Progenitor cell of endocrine pancreas (in vitro differentiated cells): ENCODE results near the gene MTRF1L. TPM values are rescaled to one million over a fixed set of nuclear protein-coding genes. Genes with fewer than 3 reads are reported as not detected.

Experiments used
- DNase-seq: peaks from one replicate; pipeline ENCODE4 v3.0.0; 2021; ENCODE audit warnings: low spot score; ENCODE audit not compliant: unreplicated experiment
- H3K27ac Mint-ChIP-seq: 2 replicates; pipeline ENCODE4 v1.8.0; 2021; ENCODE audit warnings: mild to moderate bottlenecking, moderate library complexity, mixed read lengths
- H3K27me3 Mint-ChIP-seq: 2 replicates; pipeline ENCODE4 v1.8.0; 2021; ENCODE audit warnings: mixed read lengths
- H3K36me3 Mint-ChIP-seq: 2 replicates; pipeline ENCODE4 v1.8.0; 2022; ENCODE audit warnings: mixed read lengths; ENCODE audit not compliant: insufficient read depth
- H3K4me1 Mint-ChIP-seq: 2 replicates; pipeline ENCODE4 v1.8.0; 2021; ENCODE audit warnings: low read depth, mixed read lengths
- H3K4me3 Mint-ChIP-seq: 2 replicates; pipeline ENCODE4 v1.8.0; 2021; ENCODE audit warnings: low read depth, mild to moderate bottlenecking, moderate library complexity, mixed read lengths
- H3K9me3 Mint-ChIP-seq: 2 replicates; pipeline ENCODE4 v1.8.0; 2021; ENCODE audit warnings: low read depth, mixed read lengths
- total RNA-seq: library from RNA; stranded (reverse); gene quantifications from 2 replicates; pipeline ENCODE4 v1.2.1, GENCODE V29; 2021
- TF ChIP-seq, protein P1 (sequence below): fragments of 200-600 bp; sonication (generic); IDR thresholded peaks from one replicate; pipeline ENCODE4 v1.5.0; 2021; ENCODE audit warnings: antibody characterized with exemption, mild to moderate bottlenecking; ENCODE audit not compliant: unreplicated experiment

The MTRF1L gene
- total RNA-seq, 1 donor from 2014 or later = 17.5 TPM

GRCh38 chr6:153031335-153031955 lies 28.9 kb upstream of the MTRF1L start:
- TF ChIP-seq, protein P1, sequence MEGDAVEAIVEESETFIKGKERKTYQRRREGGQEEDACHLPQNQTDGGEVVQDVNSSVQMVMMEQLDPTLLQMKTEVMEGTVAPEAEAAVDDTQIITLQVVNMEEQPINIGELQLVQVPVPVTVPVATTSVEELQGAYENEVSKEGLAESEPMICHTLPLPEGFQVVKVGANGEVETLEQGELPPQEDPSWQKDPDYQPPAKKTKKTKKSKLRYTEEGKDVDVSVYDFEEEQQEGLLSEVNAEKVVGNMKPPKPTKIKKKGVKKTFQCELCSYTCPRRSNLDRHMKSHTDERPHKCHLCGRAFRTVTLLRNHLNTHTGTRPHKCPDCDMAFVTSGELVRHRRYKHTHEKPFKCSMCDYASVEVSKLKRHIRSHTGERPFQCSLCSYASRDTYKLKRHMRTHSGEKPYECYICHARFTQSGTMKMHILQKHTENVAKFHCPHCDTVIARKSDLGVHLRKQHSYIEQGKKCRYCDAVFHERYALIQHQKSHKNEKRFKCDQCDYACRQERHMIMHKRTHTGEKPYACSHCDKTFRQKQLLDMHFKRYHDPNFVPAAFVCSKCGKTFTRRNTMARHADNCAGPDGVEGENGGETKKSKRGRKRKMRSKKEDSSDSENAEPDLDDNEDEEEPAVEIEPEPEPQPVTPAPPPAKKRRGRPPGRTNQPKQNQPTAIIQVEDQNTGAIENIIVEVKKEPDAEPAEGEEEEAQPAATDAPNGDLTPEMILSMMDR = no peak
- DNase-seq = no peak
- Mint-ChIP-seq H3K4me3 (no peak overlapping the region), H3K27me3 (no peaks in the 10 kb centered on the region), H3K9me3 (no peaks in the 10 kb centered on the region), H3K36me3 (no peaks in the 10 kb centered on the region), H3K27ac (no peak overlapping the region), H3K4me1 (peaks cover 17% of the 10 kb centered on the region)

GRCh38 chr6:153028963-153029362 lies 26.5 kb upstream of the MTRF1L start:
- H3K27ac Mint-ChIP-seq = no peak overlapping the region
- peaks cover 17% of the 10 kb centered on the region for H3K4me1 Mint-ChIP-seq
- no peaks in the 10 kb centered on the region for H3K9me3 Mint-ChIP-seq
- H3K4me3 Mint-ChIP-seq = no peak overlapping the region
- no peaks in the 10 kb centered on the region for H3K36me3 Mint-ChIP-seq
- TF ChIP-seq, protein P1 = no peak
- no peak for DNase-seq
- peaks cover 4% of the 10 kb centered on the region for H3K27me3 Mint-ChIP-seq

DNA sequence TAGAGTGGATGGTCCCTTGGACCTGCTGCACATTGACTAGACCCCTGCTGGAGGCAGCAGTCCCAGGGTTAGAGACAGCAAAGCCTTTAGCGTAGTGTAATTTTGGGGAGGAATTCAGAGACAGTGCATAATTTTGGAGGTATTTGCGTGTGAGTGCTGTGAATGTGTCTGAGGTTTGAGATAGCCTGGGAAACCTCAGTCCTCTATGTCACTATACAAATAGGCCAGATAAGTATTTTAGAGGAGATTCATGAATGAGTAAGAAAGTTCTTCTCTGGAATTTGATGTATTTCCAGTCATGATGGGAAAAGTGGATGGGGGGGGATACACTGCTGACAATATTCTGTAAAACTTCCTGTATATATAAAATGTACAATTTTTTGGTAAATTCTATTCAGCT lies 25.8 kb upstream of the MTRF1L start:
- DNase-seq = no peak
- TF ChIP-seq, protein P1 = no peak
- H3K36me3 Mint-ChIP-seq = no peaks in the 10 kb centered on the region
- no peaks in the 10 kb centered on the region for H3K9me3 Mint-ChIP-seq
- H3K4me1 Mint-ChIP-seq = peaks cover 17% of the 10 kb centered on the region
- H3K27ac Mint-ChIP-seq = no peak overlapping the region
- peaks cover 6% of the 10 kb centered on the region for H3K27me3 Mint-ChIP-seq
- no peak overlapping the region for H3K4me3 Mint-ChIP-seq

DNA sequence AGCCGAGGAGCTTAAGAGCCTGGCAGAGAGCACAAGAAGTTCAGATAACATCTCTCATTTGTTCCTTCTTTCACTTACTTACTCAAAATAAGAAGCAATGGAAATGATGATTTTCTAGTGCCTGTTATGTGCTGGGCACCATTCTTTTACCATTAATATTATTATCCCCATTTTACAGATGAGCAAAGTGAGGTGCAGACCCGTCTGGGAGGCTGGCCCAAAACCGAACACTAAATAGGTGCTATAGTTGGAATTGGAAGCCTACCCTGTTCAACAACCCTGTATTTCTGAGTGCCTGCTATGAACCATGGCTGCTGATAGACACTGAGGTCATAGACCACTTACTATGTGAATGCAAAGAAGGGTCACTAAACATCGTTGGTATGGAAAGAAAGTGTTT lies 25.0 kb upstream of the MTRF1L start:
- H3K27ac Mint-ChIP-seq = no peak overlapping the region
- no peak for DNase-seq
- peaks cover 6% of the 10 kb centered on the region for H3K27me3 Mint-ChIP-seq
- no peaks in the 10 kb centered on the region for H3K9me3 Mint-ChIP-seq
- TF ChIP-seq, protein P1 = no peak
- H3K4me1 Mint-ChIP-seq = peaks cover 17% of the 10 kb centered on the region
- no peak overlapping the region for H3K4me3 Mint-ChIP-seq
- H3K36me3 Mint-ChIP-seq = no peaks in the 10 kb centered on the region

- no peak for DNase-seq
- Mint-ChIP-seq H3K27ac (no peak overlapping the region), H3K36me3 (no peaks in the 10 kb centered on the region), H3K9me3 (no peaks in the 10 kb centered on the region), H3K4me3 (no peak overlapping the region), H3K27me3 (peaks cover 6% of the 10 kb centered on the region), H3K4me1 (no peaks in the 10 kb centered on the region)
- TF ChIP-seq, protein P1 = no peak
These were observed 22.2 kb upstream of the MTRF1L start for GRCh38 chr6:153024709-153025017.
